ENCODE measurements around the gene DLX4.

The DLX4 gene

GRCh38 chr17:50020841-50021599, 52.0 kb downstream of the DLX4 start:
- no peak for DNase-seq

GRCh38 chr17:50021681-50022370, 52.8 kb downstream of the DLX4 start:
- no peak for DNase-seq

GRCh38 chr17:50022463-50023130, 53.6 kb downstream of the DLX4 start:
- DNase-seq, result no peak

- no peak for DNase-seq
These were observed 54.5 kb downstream of the DLX4 start for GRCh38 chr17:50023520-50023919.

Measured in NCI-H2029 (cell line).